PC-9 (cell line): Measurements from ENCODE around the gene CD14. TPM values are rescaled to one million over a fixed set of nuclear protein-coding genes. Genes with fewer than 3 reads are reported as not detected.
A peak's percentile ranks its signal among the peaks of the same experiment; 100 is the strongest.

Source experiments
- BruUV-seq: library from RNA; stranded (reverse); fragments of 400-500 nt; replicated peaks from 2 replicates; lab custom pipeline; 2021; lab: Mats Ljungman, UMichigan
- CTCF ChIA-PET: fragments of 300-600 bp; sonication (Branson Sonifier 250); formaldehyde crosslinking; loops from one replicate; lab custom pipeline; 2022; ENCODE audit warnings: antibody characterized with exemption; lab: Charles Lee
- POLR2A ChIA-PET: fragments of 300-600 bp; sonication (Branson Sonifier 250); formaldehyde crosslinking; loops from one replicate; lab custom pipeline; 2022; ENCODE audit warnings: antibody characterized with exemption; ENCODE audit not compliant: unreplicated experiment; lab: Charles Lee
- DNase-seq, 2 experiments: peaks; one replicate each; pipeline versions ENCODE4 v3.0.0 to v3.0.0-alpha.2; 2015 to 2022; ENCODE audit warnings: mixed read lengths in 1 of 2
- H2AFZ ChIP-seq: fragments of 200-600 bp; sonication (generic); 2 replicates; pipeline ENCODE4 v1.8.1; 2017; ENCODE audit warnings: antibody characterized with exemption
- H3F3A ChIP-seq: fragments of 200-600 bp; sonication (generic); 2 replicates; pipeline ENCODE4 v1.8.1; 2017; ENCODE audit warnings: antibody characterized with exemption, mild to moderate bottlenecking, low read depth; ENCODE audit not compliant: insufficient read depth
- H3K27ac ChIP-seq: fragments of 200-600 bp; sonication (generic); 2 replicates; pipeline ENCODE4 v1.6.1; 2016; ENCODE audit warnings: mixed run types
- H3K27me3 ChIP-seq: fragments of 200-600 bp; sonication (generic); 2 replicates; pipeline ENCODE4 v1.6.1; 2016; ENCODE audit warnings: low read depth, mixed run types; ENCODE audit not compliant: insufficient read depth
- H3K36me3 ChIP-seq: fragments of 200-600 bp; sonication (generic); 2 replicates; pipeline ENCODE4 v1.6.1; 2016; ENCODE audit warnings: low read depth, mixed run types
- H3K4me1 ChIP-seq: fragments of 200-600 bp; sonication (generic); replicated peaks from 2 replicates; pipeline ENCODE4 v1.6.1; 2016; ENCODE audit warnings: mixed run types; ENCODE audit not compliant: insufficient read depth
- H3K4me2 ChIP-seq: fragments of 200-600 bp; sonication (generic); 2 replicates; pipeline ENCODE4 v1.6.1; 2017; ENCODE audit warnings: mixed run types
- H3K4me3 ChIP-seq: fragments of 200-600 bp; sonication (generic); 2 replicates; pipeline ENCODE4 v1.6.1; 2016; ENCODE audit warnings: mixed run types
- H3K79me2 ChIP-seq: fragments of 200-600 bp; sonication (generic); 2 replicates; pipeline ENCODE4 v1.6.1; 2017; ENCODE audit warnings: low read depth, mixed run types
- H3K9me2 ChIP-seq: fragments of 200-600 bp; sonication (generic); 2 replicates; pipeline ENCODE4 v1.8.1; 2017; ENCODE audit warnings: mild to moderate bottlenecking; ENCODE audit not compliant: insufficient read depth
- H3K9me3 ChIP-seq: fragments of 200-600 bp; sonication (generic); 2 replicates; pipeline ENCODE4 v1.8.1; 2016; ENCODE audit warnings: low read depth; ENCODE audit not compliant: insufficient read depth
- H4K20me1 ChIP-seq: fragments of 200-600 bp; sonication (generic); 2 replicates; pipeline ENCODE4 v1.8.1; 2017; ENCODE audit not compliant: insufficient read depth
- EZH2 ChIP-seq: fragments of 200-600 bp; sonication (generic); IDR thresholded peaks from 2 replicates; pipeline ENCODE4 v1.8.0; 2017; ENCODE audit warnings: antibody characterized with exemption, low read depth
- intact Hi-C: fragments of 100-400 bp; cut with micrococcal nuclease; formaldehyde crosslinking; loops from one replicate; pipeline ENCODE4 v1.10.0; 2022; ENCODE audit not compliant: unreplicated experiment
- total RNA-seq: library from RNA; stranded (reverse); gene quantifications from 2 replicates; pipeline ENCODE4 v1.2.3, GENCODE V29; 2021
- TF ChIP-seq, protein P1 (sequence below): fragments of 200-600 bp; sonication (generic); conservative IDR thresholded peaks from 2 replicates; pipeline ENCODE4 v1.6.1; 2017; ENCODE audit warnings: mixed run types, antibody characterized with exemption, mild to moderate bottlenecking, moderate library complexity

CD14 gene
- total RNA-seq, 1 experiment from 2014 or later: 0.81 TPM

GRCh38 chr5:140633501-140633900, 526 bp upstream of the CD14 start:
- no TSS peak for BruUV-seq
- H3K36me3 ChIP-seq: no peaks in the 10 kb centered on the region
- H3K79me2 ChIP-seq: no peaks in the 10 kb centered on the region
- H2AFZ ChIP-seq: no peak overlapping the region
- intact Hi-C loops: loop anchor here (5.0 kb wide), 1 partner anchor 391 kb away; no protein-coding TSS in a partner anchor
- no peaks in the 10 kb centered on the region for H3K27me3 ChIP-seq
- peaks cover 10% of the 10 kb centered on the region for H3K4me1 ChIP-seq
- DNase-seq: no peak
- peaks cover 6% of the 10 kb centered on the region; the same call in 1 of the 2 replicates for H3K9me3 ChIP-seq
- POLR2A ChIA-PET: no interaction called here
- no peaks in the 10 kb centered on the region for H3K9me2 ChIP-seq
- CTCF ChIA-PET: interaction anchor here (1.0 kb wide), 1 partner anchor 86 kb away, joined by 7 read pairs; no protein-coding TSS in a partner anchor
- peaks cover 20% of the 10 kb centered on the region for H3F3A ChIP-seq
- no peak overlapping the region for H3K27ac ChIP-seq
- no peak overlapping the region; the same call in 1 of the 2 replicates for H3K4me3 ChIP-seq
- no peaks in the 10 kb centered on the region for H4K20me1 ChIP-seq
- TF ChIP-seq, protein P1, sequence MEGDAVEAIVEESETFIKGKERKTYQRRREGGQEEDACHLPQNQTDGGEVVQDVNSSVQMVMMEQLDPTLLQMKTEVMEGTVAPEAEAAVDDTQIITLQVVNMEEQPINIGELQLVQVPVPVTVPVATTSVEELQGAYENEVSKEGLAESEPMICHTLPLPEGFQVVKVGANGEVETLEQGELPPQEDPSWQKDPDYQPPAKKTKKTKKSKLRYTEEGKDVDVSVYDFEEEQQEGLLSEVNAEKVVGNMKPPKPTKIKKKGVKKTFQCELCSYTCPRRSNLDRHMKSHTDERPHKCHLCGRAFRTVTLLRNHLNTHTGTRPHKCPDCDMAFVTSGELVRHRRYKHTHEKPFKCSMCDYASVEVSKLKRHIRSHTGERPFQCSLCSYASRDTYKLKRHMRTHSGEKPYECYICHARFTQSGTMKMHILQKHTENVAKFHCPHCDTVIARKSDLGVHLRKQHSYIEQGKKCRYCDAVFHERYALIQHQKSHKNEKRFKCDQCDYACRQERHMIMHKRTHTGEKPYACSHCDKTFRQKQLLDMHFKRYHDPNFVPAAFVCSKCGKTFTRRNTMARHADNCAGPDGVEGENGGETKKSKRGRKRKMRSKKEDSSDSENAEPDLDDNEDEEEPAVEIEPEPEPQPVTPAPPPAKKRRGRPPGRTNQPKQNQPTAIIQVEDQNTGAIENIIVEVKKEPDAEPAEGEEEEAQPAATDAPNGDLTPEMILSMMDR: no peak
- no peak for TF ChIP-seq EZH2
- peak overlapping the region; percentile 60 for H3K4me2 ChIP-seq

DNA sequence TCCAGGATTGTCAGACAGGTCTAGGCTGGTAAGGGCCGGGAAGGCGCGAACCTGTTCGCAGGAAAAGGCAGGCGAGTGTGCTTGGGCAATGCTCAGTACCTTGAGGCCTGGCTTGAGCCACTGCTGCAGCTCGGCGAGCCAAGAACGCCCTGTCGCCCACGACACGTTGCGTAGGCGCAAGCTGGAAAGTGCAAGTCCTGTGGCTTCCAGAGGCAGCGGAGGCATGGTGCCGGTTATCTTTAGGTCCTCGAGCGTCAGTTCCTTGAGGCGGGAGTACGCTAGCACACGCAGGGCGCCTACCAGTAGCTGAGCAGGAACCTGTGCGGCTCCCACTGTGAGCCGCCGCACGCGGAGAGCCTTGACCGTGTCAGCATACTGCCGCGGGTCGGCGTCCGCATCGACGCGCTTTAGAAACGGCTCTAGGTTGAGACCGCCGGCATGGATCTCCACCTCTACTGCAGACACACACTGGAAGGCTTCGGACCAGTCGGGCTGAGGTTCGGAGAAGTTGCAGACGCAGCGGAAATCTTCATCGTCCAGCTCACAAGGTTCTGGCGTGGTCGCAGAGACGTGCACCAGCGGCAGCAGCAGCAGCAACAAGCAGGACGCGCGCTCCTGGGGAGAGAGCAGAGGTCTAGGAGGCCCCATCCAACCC, 482 bp downstream of the CD14 start:
- Histone ChIP-seq H3F3A (peaks cover 20% of the 10 kb centered on the region), H3K4me1 (peaks cover 6% of the 10 kb centered on the region; the same call in 1 of the 2 replicates), H3K4me2 (peak overlapping the region; percentile 60), H3K36me3 (no peaks in the 10 kb centered on the region), H2AFZ (peak overlapping the region; percentile 48; the same call in 1 of the 2 replicates), H3K4me3 (peak overlapping the region; percentile 31; the same call in 1 of the 2 replicates), H3K79me2 (no peaks in the 10 kb centered on the region), H4K20me1 (no peaks in the 10 kb centered on the region), H3K9me3 (peaks cover 13% of the 10 kb centered on the region; the same call in 1 of the 2 replicates), H3K9me2 (no peaks in the 10 kb centered on the region), H3K27ac (no peak overlapping the region), H3K27me3 (no peaks in the 10 kb centered on the region)
- DNase-seq: peak in 1 of 2 experiments; percentile 32
- intact Hi-C loops: loop anchor here (5.0 kb wide), 1 partner anchor 390 kb away; no protein-coding TSS in a partner anchor
- ChIA-PET CTCF (interaction anchor here (1.0 kb wide), 1 partner anchor 87 kb away, joined by 7 read pairs; no protein-coding TSS in a partner anchor), POLR2A (interaction anchor here (0.6 kb wide), 2 partner anchors 68 to 340 kb away, joined by 3 read pairs; partner anchors contain the start of gene APBB3)
- BruUV-seq: no TSS peak
- TF ChIP-seq EZH2: no peak

GRCh38 chr5:140631831-140632365, 1.1 kb downstream of the CD14 start:
- intact Hi-C loops: loop anchor here (5.0 kb wide), 1 partner anchor 390 kb away; no protein-coding TSS in a partner anchor
- no peaks in the 10 kb centered on the region for H3K36me3 ChIP-seq

More at GRCh38 chr5:140631831-140632365, 1.1 kb downstream of the CD14 start:
- H3K27me3 ChIP-seq: no peaks in the 10 kb centered on the region
- peaks cover 20% of the 10 kb centered on the region for H3F3A ChIP-seq
- H3K4me3 ChIP-seq: no peak overlapping the region
- peaks cover 19% of the 10 kb centered on the region for H3K9me3 ChIP-seq
- ChIA-PET POLR2A (interaction anchor here (0.6 kb wide), 2 partner anchors 68 to 340 kb away, joined by 3 read pairs; partner anchors contain the start of gene APBB3), CTCF (no interaction called here)
- peak in 1 of 2 experiments; percentile 27 for DNase-seq
- no peak overlapping the region for H2AFZ ChIP-seq
- H3K79me2 ChIP-seq: no peaks in the 10 kb centered on the region
- no TSS peak for BruUV-seq
- no peaks in the 10 kb centered on the region for H3K9me2 ChIP-seq
- no peaks in the 10 kb centered on the region for H4K20me1 ChIP-seq
- peaks cover 6% of the 10 kb centered on the region; the same call in 1 of the 2 replicates for H3K4me1 ChIP-seq
- no peak overlapping the region; the same call in 1 of the 2 replicates for H3K4me2 ChIP-seq
- TF ChIP-seq EZH2: no peak
- TF ChIP-seq, protein P1: no peak
- H3K27ac ChIP-seq: no peak overlapping the region
